NCI-H510A (cell line): ENCODE results near the gene COL6A3.
A peak's percentile ranks its signal among the peaks of the same experiment; 100 is the strongest.

Source experiments
- DNase-seq: peaks from one replicate; lab custom pipeline; 2025; lab: John Stamatoyannopoulos, UW

COL6A3 gene

GRCh38 chr2:237295889-237296480 is 118.0 kb downstream of the COL6A3 start:
- DNase-seq = no peak

DNA sequence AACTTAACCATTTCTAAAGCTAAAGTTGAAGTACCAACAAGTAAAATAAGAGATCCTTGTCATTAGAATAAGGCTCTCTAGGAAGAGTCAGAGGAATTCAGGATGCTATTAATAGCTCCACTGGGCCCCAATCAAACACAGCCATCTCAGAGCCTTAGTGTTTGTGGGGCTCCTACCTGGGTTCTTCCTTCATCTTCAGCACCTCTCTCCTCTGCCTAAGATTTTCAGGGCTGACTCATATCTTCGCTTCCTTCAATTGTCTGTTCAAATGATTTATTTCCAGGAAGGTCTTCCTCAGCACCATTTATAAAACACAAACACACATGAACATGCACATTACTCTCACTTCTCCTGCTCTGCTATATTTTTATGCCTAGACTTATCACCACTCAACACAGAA is 119.5 kb downstream of the COL6A3 start:
- no peak for DNase-seq

DNA sequence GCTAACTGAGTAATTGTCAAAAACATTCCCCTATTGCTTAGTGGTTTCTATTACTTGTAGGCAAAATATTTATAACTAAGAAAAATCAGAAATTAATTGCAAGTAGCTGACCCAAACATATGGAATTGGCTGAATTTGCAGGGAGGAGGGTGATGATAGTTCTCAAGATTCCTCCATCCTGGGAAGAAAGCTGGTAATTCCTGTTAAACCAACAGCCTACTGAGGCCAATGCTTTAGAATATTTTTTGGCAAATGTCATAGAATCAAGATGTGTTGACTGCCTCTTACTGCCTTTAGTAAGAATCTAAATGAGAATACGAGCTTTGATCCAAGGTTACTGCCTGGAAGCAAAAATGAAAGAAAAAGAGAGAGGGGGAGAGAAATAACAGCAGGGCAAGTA is 120.0 kb downstream of the COL6A3 start:
- DNase-seq = no peak

GRCh38 chr2:237291138-237291792 is 122.7 kb downstream of the COL6A3 start:
- DNase-seq = peak; percentile 93

DNA sequence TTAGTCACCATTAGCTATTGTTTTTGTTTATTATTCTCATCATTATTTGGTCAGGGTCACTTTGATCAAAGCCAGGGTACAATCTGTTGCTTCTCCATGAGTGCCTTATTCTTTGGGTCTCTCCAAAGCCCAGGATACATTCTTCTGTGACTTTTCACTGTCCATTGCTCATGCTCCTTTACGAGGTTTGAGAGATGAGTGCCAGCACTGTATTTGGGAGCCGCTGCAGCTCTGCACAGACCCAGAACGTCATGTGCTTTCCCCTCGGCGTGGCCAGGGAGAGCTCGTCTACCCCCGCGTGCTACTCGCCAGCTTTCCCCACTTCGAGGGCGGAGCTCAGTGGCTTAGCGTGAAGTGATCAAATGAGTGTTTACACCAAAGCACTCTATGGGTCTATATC is 123.7 kb downstream of the COL6A3 start:
- no peak for DNase-seq

GRCh38 chr2:237289139-237289538 is 124.8 kb downstream of the COL6A3 start:
- no peak for DNase-seq

DNA sequence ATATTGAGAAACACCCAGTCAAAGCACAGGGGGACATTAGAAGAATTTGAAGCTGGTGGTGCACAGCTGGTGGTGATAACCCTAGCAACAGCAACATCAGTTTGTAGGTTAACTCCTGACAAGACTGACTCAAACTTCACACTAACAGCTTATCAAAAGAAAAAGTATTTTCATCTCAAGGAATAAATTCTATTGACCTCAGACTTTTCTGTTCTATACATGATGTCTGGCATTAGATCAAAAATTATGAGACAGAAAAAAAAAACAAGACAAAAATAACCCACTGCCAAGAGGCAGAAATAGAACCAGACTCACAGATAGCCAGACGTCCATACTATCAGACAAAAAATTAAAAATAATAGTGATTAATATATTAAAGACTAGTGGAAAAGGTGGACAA is 126.1 kb downstream of the COL6A3 start:
- DNase-seq = no peak

DNA sequence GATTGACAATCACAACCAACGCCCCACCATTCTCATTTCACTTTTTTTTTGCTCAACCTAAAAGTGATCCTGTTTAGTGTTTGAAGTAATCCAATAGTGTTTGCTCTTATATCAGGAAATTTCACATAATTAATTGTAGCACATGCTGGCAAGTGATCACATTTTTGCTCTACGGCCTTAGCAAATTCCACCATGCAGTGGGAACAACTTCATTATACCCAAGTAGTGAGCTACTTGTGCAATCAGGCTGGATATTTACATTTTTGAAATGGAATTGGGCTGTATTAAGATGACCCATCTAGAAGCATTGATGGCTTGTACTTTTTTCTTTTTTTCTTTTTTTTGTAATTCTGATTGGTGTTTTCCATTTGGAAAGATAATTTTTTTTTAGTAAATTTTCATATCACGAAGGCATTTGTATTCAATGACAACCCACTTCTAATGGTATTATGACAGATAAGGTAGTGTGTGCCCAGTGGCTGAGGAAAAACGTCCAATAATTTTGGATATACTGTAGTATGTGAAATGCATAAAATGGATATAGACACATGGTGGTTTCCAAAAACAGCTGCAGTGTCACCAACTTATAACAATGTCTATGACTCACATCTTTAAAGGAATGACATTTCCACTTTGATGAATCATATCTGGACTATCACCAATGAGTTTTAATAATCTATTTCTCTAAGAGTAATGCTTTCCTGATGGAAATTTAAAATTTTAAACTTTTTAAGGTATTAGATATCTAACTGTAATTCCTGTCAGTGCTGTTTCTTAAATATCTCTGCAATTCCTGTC is 130.6 kb downstream of the COL6A3 start:
- no peak for DNase-seq

GRCh38 chr2:237282568-237283128 is 131.3 kb downstream of the COL6A3 start:
- DNase-seq = no peak

DNA sequence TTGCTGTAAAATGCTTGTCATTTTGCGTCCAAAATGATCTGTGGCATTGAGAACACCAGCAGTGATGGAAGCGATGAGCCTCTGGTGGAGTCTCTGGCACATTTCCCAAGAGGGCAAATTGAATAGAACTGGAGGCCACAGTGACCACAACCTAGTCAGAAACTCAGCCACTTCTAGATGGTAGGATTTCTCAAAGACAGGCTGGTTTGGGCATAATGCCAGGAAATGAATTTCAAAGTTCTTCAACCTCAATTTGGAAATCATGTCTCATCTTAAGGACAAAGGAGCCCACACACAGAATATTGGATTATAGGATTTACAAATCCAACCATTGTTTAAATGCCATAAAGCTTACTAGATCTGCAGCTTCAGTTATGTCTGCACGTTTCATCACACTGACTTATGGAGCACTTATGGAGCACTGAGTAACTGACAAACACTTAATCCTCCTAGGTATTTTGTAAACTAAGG is 132.1 kb downstream of the COL6A3 start:
- DNase-seq = no peak

DNA sequence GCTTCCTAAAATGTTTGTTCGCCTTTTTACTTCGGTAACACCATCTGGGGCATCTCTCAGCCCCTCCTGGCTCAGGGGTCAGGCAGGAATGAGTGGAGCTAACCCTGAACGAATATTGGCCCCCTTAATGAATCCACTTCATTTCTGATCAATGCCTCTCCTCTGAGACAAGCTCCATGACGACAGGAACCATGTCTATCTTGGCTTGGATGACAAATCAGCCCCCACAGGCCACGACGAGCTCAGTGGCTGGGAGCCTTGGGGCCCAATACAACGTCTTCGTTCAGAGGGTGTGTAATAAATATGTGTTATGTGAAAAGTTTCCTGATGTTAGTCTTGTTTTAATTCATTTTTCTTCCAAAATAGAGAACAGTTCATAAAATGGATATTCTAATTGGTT is 133.0 kb downstream of the COL6A3 start:
- DNase-seq = no peak

DNA sequence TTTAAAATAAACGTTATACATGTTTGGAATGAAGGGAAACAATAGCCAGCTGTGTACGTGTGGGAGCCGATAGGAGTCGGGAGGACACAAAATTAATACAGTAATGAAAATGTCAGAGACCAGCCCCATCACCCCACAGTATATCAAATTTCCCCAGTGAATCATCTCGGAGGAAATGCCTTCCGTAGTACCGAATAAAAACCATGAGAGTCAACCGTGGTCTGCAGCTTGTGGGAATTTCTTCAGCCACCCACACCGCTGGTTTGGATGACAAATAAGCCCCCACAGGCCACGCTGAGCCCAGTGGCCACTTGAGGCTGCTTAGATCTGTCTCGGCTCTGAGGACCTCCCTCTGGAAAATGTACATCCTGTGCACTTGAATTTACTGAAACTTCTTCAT is 133.7 kb downstream of the COL6A3 start:
- DNase-seq = no peak

- DNase-seq = no peak
Measured at GRCh38 chr2:237279012-237279768, 134.8 kb downstream of the COL6A3 start.

GRCh38 chr2:237278568-237278967 is 135.4 kb downstream of the COL6A3 start:
- no peak for DNase-seq

DNA sequence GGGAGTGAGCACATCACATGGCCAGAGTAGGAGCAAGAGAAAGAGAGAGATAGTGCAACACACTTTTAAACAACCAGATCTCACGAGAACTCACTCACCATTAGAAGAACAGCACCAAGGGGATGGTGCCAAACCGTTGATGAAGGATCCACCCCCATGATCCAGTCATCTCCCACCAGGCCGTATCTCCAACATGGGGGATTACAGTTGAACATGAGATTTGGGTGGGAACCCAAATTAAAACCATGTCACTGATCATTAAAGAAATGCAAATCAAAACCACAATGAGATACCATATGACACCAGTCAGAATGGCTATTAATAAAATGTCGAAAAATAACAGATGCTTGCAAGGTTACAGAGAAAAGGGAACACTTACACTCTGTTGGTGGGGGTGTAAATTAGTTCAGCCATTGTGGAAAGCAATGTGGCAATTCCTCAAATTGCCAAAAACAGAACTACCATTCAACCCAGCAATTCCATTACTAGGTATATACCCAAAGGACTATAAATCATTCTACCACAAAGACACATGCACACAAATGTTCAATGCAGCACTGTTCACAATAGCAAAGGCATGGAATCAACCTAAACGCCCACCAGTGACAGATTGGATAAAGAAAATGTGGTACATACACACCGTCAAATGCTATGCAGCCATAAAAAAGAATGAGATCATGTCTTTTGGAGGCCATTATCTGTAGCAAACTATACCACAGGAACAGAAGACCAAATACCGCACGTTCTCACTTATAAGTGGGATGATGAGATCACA is 137.1 kb downstream of the COL6A3 start:
- no peak for DNase-seq
